GM18519 (cell line): Measurements from ENCODE around the gene AHRR.
A peak's percentile ranks its signal among the peaks of the same experiment; 100 is the strongest.
"Not testable (repeated sequence)": the region's sequence is repeated elsewhere in the genome, so short reads cannot be mapped to it uniquely, and the experiment has no call there.

Experiments
- ATAC-seq: cut with Tn5 transposase; IDR thresholded peaks from one replicate; pipeline ENCODE4 v1.9.1; 2021; ENCODE audit warnings: mild to moderate bottlenecking, moderate library complexity; ENCODE audit not compliant: unreplicated experiment, low FRiP score

The AHRR gene

DNA sequence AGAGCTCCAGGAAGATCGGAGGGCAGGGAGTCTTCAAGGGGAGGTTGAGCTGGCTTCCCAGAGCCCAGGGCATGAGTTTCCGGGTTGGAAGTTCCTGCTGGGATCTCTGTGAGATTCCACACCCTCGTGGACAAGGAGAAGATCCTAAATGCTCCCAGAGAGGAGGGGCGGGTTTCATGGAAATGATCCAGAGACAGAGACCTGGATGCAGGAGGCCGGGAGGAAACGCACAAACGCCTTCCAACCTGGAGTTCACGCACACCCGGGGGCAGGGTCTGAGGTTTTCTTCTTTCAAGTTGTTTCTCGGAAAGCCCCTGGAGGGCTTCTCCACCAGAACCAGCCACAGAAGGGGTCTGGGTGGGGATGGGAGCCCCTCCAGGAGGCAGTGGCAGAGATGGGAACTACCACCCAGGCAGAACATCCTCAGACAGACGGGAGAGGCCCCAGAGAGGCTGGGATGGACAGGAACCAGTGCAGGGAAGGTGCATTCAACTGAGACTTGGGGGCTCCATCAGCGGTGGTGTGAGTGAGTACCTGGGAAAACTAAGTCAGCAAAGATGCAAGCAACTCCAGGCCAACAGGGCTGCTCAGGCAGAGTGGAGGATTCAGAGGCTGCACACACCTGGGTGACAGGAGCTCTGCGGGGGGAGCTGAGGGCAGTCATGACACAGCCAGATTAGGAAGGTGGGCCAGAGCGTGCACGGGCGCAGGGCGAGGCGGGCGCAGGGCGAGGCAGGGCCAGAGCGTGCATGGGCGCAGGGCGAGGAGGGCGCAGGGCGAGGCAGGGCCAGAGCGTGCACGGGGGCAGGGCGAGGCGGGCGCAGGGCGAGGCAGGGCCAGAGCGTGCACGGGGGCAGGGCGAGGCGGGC, 69.3 kb downstream of the AHRR start:
- no peak for ATAC-seq

DNA sequence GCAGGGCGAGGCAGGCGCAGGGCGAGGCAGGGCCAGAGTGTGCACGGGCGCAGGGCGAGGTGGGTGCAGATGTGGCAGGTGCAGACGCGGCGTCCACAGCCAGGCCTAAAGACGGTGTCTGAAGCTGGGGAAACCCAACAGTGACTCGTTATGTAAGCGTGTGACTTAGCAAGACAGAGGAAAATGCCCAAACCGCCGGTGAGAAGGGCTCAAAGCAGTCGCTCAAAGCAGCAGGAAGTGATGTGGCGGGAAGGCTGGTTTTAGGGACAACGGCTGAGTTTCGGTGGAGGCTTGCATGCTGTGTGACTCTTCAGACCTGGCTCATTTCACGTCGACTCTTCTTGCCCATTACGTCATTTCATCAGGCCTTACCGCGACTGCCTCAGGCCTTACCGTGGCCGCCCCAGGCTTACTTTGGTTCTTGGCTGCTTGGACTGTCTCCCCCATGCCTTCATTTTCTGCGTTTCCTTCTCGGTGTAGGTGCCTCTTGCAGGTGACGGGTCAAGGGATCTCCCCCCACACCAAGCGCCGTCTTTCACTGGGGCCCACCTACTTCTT, 71.0 kb downstream of the AHRR start:
- peak; percentile 67 for ATAC-seq

DNA sequence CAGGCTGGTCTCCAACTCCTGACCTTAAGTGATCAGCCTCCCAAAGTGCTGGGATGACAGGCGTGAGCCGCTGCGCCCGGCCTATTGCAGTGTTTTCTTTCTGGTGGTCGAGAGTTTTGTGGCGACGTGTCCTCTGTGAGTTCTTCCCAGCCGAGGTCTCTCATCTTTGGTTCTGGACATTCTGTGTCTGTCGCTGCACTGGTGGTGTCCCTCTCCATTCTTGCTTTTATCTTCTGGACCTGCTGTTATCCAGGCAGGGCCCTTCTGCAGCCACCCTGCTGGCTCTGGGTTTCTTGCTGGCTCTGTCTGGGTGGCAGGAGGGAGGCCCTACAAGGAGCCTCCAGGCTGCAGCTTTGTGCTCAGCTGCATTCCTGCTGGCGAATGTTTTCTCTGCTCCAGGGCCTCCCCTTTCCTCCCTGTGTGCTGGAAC, 72.3 kb downstream of the AHRR start:
- ATAC-seq: no peak

DNA sequence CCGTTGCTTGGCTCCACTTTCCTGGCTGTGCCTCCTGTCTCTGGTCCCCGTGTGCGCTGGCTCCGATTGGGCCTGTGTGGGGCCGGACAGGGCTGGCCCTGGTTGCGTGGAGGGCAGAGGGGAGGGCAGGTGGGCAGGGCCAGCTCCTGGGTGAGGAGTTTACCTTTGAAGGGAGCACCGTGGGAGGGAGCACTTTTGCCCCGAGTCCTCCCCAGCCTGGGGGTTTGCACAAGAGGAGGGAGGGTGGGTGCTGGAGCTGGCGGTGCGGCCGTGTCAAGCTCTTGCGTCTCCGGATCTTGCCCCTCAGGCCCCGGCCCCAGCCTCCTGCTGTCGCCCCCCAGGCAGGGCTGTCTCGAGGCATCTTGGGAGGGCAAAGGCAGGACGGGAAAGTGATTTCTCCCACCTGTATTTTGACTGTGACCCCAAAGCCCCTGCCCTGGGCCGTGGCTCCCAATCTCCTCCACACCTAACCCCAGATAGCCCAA, 73.2 kb downstream of the AHRR start:
- ATAC-seq: no peak

DNA sequence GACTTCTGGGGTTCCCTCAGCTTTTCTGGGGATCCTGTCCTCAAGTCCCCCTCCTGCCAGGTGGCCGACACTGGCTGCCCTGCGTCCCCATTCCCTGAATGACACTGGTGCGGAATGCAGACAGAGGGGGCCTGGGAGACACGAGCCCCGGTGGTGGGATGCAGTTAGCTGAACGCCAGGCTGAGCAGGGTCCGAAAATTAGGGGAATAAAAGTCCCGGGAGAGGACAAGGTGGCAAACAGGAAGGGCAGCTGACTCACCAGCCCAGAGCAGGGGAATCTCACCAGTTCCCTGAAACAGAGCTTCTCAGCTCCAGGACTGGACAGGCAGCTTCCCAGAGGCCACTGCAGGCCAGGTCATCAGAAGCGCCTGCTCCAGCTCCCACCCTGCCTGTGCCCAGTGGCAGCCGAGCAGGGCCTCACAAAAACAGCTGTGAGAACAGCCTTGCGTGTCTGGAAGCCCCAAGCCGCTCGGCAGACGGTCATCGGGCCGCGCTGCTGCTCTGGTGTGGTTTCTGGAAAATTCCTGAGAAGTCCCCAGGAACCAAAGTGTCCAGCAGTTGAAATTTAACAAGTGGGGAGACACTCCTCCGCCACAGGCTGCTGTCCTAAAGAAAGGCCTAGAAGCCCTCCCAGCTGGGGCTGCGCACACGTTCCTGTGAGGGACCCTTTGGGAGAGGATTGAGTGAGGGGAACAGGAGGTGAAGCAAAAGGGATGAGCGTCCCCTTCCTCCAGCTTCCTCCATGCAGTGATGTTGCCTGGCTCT, 73.8 kb downstream of the AHRR start:
- no peak for ATAC-seq

DNA sequence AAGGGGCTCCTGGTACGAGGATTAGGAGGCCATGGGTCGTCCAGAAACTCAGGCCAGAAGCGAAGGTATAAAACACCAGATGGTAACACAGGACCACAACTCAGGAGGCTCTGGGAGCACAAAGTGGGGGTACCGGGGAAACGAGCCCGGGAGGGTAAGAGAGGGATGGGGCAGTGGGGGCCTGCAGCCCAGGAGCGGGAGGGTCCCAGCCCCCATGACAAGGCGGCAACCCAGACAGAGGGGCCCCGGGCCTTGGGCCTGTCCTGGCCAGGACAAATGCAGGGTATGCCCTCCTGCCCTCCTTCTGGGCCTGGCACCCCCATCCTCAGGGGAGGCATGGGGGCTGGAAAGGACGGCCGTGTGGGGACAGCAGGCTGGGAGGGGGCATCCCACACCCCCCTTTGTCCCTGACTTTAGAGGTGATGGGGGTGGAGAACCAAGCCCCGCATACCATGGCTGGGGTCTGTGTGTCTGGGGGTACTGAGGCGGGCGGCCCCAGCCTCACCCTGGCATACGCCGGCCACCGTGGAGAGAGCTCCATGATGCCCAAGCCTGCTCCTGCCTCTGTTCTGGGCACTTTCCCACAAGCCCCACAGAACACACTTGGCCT, 74.5 kb downstream of the AHRR start:
- no peak for ATAC-seq

DNA sequence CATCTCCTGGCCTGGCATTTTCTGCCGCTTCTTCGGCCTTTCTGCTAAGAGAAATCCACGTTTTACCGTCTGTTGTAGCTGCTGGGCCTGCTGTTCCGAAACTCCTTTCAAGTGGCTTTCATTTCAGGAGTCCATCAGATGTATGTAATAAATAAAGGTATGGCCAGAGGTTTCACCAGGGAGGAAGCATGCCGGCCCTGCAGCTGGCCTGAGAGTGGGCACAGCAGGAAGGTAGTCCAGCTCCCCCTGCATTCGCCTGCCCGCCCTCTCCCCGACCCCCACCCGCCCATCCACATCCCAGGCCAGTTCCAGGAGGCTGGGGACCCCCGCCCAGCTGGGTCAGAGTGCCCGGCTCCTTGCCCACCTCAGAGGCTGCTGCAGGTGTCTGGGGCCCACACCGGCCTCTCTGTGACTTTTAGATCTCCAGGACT, 75.0 kb downstream of the AHRR start:
- ATAC-seq: no peak

DNA sequence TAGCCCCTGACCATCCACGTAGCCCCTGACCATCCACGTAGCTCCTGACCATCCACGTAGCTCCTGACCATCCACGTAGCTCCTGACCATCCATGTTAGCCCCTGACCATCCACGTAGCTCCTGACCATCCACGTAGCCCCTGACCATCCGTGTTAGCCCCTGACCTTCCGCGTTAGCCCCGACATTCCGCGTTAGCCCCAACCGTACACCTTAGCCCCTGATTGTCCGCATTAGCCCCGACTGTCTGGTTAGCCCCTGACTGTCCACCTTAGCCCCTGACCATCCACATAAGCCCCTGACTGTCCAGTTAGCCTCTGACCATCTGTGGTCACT, 76.6 kb downstream of the AHRR start:
- not testable (repeated sequence) for ATAC-seq

DNA sequence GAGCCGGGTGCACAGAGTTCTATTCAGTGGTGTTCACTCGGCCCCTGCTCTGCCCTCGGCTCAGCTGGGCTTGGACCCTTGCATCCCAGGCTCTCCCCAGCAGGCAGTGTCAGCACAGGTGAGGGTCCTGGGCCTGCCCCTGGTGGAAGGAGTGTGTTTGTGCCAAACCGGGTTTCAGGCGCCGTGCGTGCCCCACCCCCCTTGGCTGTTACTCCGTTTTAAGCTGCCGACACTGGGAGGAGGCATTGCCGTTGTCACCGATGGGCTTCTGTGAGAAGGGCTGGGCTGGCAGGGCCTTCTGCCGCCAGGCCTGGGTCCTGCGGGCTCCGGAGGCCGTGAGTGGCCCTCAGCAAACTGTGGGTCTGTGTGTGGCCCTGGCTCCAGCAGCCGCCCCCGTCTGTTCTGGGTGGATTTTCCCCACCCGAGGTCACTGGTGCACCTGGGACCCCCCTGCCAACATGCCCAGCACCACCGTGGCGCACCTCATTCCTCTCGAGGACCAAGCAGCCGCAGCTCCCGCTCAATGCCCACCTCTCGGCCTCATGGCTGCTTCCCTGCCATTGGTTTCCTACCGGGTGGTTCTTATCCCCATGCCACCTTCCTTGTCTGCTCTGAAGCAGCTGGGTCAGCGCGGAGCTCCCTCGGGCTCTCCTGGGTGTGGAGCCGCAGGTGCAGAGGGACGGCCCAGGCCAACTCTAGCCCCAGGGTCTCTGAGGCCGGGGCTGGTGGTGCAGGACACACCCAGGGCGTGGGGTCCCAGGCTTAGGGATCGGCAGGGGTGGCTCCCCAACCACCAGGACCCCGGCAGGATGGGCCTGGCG, 77.2 kb downstream of the AHRR start:
- ATAC-seq: no peak

DNA sequence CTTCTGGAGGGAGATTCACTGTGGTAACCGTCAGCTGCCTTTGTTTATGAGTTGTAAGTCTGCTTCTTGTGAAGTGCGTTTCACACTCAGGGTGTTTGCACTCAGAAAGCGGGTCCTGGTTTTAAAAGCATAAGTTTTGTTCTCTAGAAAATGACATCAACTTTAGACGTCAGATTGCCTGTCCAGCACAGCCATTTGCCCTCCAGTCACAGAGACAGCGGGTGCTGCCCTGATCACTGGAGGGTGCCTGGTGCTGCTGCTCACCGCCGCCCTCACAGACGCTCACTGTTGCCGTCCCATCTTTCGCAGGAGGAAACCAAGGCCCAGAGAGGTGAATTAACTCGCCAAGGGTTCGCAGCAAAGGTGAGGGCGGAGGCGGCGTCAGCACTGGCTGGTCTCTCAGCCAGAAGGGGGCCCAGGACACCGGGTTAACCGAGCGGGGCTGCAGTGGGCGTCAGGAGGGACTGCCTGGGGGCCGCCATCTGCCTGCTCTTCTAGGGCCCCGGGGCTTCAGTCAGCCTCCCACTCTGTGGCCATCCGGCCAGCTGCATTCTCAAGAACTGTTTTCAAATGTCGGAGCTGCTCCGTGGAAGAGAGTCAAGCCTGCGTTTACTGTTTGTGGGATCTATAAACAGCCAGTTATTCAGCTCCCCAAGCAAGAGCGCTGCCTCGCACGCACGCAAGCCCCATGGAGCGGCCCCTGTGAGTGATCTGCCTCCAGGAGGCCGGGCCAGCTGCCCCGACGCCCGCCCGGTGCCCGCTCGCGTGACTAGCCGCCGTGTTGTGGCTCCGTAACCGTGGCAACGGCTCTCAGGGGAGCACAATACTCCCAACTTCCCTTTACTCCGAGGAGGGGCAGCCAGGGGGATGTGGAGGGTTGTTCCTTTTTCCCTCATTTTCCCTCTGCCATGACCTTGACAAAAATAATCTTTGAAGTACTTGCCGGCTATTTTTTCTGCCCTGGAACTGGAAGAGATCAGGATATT, 78.1 kb downstream of the AHRR start:
- ATAC-seq: peak; percentile 51

DNA sequence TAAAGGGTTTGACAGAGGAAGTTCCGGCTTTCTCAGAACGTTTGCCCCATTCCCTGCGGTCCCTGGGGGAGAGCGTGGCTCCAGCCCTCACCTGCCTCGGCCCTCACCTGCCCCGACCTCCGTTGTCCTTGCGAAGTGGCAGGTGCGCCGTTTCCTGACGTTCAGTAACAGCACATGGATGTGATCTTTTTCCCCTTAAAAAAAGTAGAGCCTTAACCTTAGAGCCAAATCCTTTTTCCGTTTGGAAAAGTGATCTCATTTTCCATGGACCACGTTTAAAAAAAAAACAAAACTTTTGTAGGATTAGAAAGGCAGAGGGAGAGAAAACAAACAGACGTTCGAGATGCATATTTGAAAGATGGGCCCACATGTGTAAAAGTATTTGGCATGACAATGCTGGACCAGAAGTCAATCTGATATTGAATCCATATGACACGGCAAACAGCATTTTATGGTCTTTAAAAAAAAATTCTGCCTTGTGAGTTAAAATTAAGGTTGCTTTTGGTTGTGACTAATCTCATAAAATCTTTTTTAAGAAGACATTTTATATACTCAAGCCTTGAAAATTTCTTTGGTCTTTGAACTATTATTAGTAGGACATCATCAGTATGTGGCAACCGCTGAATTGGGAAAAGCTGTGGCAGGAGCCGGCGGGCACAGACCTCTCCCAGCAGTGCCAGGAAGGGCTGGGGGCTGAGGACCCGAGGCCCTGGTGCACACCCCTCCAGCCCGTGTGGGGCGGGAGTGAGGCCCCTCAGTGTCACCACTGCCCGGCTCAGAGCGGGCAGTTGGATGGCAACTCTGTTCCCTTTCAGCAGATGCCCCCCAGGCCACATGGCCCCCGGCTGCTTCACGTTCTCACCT, 79.0 kb downstream of the AHRR start:
- ATAC-seq: no peak

DNA sequence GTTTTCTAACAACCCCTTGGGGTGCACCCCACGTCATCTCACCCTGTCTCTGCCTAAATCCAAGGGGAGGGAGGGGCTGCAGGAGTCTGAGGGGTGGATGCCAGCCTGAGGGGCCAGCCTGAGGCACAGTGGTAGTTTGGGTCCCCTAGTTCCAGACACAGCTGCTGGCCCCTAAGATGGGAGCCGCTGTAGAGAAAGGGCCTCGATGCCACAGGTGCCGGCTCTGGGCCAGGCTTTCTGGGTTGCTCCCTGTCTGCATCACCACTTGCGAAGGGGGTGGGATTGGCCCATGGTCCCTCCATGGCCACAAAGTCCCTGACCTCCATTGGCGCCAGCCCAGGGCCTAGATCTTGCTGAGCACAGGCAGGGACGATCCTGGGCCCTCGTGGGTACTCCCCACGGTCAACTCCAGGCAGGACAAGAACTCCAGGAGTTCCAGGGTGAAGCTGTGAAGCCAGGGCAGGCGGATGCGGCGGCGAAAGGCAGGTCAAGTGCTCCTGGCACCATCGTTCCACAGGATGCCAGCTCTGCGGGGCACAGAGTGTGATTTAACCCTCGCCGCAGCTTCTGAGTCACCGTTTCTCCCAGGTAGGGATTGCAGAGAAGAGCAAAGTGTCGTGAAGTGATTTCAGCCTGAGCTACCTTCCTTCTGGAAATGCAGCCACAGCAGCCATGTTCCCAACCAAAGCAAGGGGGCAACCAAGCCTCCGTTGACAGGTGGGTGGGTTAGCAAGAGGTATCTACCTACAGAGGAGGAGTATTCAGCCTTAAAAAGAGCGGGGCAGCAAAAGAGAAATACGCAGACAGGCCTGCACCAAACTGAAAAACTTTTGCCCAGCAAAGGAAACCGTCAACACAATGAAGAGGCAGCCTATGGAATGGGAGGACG, 79.9 kb downstream of the AHRR start:
- no peak for ATAC-seq

DNA sequence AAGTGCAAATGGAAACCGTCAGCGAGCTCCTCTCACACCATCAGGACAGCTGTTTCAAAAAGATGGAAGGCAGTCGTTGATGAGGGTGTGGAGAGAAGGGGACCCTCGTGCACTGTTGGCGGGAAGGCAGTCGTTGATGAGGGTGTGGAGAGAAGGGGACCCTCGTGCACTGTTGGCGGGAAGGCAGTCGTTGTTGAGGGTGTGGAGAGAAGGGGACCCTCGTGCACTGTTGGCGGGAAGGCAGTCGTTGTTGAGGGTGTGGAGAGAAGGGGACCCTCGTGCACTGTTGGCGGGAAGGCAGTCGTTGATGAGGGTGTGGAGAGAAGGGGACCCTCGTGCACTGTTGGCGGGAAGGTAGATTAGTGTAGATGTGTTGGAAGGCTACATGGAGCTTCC, 80.7 kb downstream of the AHRR start:
- ATAC-seq: not testable (repeated sequence)

DNA sequence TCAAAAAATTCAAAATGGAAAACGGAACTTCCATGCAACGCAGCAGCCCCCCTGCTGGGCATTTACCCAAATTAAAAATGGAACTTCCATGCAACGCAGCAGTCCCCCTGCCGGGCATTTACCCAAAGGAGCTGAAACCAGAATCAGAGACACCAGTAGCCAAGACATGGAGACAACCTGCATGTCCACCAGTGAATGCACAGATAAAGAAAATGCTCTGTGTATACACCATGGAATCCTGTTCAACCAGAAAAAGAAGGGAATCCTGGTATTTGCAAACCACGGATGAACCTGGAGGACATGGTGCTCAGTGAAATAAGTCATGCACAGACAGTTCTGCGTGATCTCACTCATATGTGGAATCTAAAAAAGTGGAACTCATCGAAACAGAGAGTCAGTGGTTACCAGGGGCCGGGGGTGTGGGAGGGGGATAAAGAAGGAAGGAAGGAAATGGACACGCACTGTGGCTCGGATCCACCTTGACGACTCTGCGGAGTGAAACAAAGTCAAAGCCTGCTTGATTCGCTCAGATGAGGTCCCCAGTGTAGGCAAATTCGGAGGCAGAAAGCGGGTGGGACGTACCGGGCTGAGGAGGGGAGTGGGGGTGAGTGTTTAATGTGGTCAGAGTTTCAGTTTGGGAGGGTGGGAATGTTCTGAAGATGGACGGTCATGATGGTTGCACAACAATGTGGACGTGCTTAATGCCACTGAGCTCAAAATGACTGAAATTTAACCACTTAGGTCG, 81.3 kb downstream of the AHRR start:
- ATAC-seq: no peak

DNA sequence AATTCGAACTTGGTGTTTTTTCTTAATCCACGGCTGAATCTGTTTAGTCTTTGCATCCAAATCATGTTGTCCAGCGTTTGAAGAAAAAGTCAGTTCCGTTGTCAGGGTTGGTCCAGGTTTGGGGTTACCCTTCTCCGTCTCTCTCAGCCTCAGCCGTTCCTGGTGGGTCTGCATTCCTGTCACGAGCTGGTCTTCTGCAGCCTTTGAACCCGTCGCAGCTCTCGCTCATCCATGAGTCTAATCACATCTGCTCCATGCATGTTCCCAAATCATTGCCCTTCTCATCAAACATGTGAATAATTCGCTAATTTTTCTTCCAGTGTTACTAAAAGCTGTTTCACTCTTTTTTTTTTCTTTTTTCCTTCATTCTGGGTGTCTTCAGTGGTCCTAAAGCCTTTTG, 82.5 kb downstream of the AHRR start:
- no peak for ATAC-seq

DNA sequence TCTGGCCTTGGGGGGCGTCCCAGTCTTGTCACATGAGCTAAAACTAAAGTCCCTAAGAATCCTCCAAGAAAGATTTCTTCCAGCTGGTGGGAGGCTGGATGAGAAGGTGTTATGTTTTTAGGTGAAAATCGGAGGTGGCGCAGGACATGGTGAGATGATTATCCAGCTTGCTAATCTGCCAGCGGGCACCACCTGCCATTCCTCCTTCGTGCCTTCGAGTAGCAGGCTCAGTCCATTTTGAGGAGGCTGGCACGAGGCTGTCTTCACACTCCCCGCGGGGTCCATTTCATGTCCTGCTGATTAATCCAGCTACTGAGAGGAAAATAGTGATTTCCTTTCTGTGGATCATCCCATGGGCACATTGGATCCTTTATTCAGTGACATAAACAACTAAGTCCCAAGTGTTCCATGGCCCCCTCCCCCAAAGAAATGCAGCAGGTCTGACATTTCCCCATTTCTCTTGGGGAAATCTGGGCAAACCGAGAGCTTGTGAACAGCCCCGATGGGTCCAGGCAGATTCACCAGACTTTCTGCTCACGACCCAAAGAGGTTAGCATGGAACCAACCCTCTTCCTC, 83.2 kb downstream of the AHRR start:
- ATAC-seq: no peak
